ENCODE results near the gene NAB1.
A peak's percentile ranks its signal among the peaks of the same experiment; 100 is the strongest.

Gene NAB1

DNA sequence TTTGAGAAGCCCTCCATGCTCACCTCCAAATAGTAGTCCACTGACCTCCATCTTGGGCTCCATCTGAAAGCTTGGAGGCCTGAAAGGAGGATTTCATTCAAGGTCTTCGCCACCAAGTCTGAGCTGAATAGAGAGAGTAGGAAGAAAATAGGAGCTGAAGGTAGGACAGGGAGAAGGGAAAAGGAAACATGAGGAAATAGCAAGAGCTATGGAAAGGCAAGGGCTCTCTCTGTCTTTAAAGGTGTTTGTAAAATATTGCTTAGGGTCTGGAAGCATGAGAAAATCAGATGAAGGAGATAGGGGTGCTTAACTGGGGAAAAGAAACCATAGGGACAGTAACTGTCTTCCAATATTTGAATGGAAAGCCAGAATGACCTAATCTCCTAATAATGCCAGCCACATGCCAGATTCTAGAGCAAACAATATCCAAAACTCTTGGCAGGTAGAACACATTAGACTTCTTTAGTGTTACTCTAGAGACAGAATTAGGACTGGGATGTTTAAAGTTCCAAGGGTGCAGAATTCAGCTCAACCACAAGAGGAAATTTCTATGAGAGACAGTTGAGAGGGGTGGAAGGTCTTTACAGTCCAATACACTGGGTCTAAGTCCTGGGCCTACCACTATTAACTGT is 67.4 kb downstream of the NAB1 start:
- TF ChIP-seq, protein P1, sequence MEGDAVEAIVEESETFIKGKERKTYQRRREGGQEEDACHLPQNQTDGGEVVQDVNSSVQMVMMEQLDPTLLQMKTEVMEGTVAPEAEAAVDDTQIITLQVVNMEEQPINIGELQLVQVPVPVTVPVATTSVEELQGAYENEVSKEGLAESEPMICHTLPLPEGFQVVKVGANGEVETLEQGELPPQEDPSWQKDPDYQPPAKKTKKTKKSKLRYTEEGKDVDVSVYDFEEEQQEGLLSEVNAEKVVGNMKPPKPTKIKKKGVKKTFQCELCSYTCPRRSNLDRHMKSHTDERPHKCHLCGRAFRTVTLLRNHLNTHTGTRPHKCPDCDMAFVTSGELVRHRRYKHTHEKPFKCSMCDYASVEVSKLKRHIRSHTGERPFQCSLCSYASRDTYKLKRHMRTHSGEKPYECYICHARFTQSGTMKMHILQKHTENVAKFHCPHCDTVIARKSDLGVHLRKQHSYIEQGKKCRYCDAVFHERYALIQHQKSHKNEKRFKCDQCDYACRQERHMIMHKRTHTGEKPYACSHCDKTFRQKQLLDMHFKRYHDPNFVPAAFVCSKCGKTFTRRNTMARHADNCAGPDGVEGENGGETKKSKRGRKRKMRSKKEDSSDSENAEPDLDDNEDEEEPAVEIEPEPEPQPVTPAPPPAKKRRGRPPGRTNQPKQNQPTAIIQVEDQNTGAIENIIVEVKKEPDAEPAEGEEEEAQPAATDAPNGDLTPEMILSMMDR (IDR thresholded peaks at IDR 0.05; ENCODE audit: low read depth, low read length), result no peak
- H3K4me3 ChIP-seq (ENCODE audit: low read depth, low read length), result no peak overlapping the region
- in situ Hi-C loops (cut with HindIII; ENCODE audit: low sequenced_read_pairs), result no loop called here
- DNase-seq (ENCODE audit: low read depth, low spot score), result no peak

GRCh38 chr2:190717306-190717705 is 68.4 kb downstream of the NAB1 start:
- in situ Hi-C loops (cut with HindIII; ENCODE audit: low sequenced_read_pairs), result no loop called here

DNA sequence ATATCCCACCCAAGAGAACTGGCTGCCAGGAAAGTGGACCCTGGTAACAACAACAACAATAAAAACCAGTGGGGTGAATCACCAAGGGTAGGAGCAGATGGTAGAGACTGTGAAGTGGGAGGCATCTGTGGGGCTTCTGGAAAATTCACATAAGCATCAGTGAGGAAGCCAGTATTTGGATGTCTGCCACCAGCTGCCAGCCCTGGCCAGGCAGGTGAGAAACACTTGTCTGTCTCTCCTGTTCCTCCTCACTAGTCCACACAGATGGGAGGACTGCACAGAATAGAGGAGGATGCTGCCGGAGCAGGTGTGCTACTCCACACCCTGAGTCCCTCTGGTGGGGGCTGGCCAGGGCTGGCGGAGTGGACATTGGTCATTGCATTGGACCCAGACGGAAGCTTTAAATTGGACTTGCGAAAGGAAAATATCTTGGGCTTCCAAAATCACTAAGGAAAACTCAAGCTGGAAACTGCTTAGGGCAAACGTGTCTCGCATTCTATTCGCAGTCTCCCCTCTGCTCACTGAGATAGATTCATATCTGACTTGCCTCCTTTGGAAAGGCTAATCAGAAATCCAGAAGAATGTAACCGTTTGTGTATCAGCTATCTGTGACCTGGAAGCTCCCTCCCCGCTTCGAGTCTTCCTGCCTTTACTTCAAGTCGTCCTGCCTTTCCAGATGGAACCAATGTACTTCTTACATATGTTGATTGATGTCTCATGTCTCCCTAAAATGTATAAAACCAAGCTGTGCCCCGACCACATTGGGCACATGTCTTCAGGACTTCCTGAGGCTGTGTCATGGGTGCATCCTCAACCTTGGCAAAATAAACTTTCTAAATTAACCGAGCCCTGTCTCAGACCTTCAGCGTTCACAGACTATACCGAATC is 69.1 kb downstream of the NAB1 start:
- in situ Hi-C loops (cut with HindIII; ENCODE audit: low sequenced_read_pairs), result no loop called here
- no peak for DNase-seq (ENCODE audit: low read depth, low spot score)
- TF ChIP-seq, protein P1 (IDR thresholded peaks at IDR 0.05; ENCODE audit: low read depth, low read length), result no peak
- H3K4me3 ChIP-seq (ENCODE audit: low read depth, low read length), result no peak overlapping the region

More at GRCh38 chr2:190717306-190717705, 68.4 kb downstream of the NAB1 start:
- no peak overlapping the region for H3K4me3 ChIP-seq (ENCODE audit: low read depth, low read length)
- DNase-seq (ENCODE audit: low read depth, low spot score), result no peak
- TF ChIP-seq, protein P1 (IDR thresholded peaks at IDR 0.05; ENCODE audit: low read depth, low read length), result no peak

- TF ChIP-seq, protein P1 (IDR thresholded peaks at IDR 0.05; ENCODE audit: low read depth, low read length), result no peak
- peak; percentile 32 for DNase-seq (ENCODE audit: low read depth, low spot score)
- in situ Hi-C loops (cut with HindIII; ENCODE audit: low sequenced_read_pairs), result no loop called here
- no peak overlapping the region for H3K4me3 ChIP-seq (ENCODE audit: low read depth, low read length)
Observed at GRCh38 chr2:190718652-190719526, 70.0 kb downstream of the NAB1 start.

- no peak for DNase-seq (ENCODE audit: low read depth, low spot score)
- TF ChIP-seq, protein P1 (IDR thresholded peaks at IDR 0.05; ENCODE audit: low read depth, low read length), result no peak
- in situ Hi-C loops (cut with HindIII; ENCODE audit: low sequenced_read_pairs), result no loop called here
- H3K4me3 ChIP-seq (ENCODE audit: low read depth, low read length), result no peak overlapping the region
Observed at GRCh38 chr2:190720276-190720675, 71.4 kb downstream of the NAB1 start.

DNA sequence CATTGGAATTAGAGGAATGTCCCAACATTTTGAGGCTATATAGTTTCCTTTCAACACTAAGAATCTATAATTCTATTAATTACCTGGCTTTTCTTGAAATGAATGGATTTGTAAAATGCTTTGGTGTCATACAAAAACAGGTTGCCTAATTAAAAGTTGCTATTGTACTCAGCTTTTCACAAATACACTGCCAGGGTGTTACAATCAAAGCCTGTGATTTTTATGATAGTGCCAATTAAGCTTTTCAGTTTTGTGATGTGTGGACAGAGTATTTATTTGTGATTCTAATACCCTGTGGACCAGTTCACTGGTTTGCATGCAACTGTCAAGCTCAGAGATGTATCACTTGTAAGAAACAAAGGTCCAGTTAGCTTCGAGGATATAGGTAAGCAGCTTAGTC is 71.8 kb downstream of the NAB1 start:
- in situ Hi-C loops (cut with HindIII; ENCODE audit: low sequenced_read_pairs), result no loop called here
- no peak overlapping the region for H3K4me3 ChIP-seq (ENCODE audit: low read depth, low read length)
- TF ChIP-seq, protein P1 (IDR thresholded peaks at IDR 0.05; ENCODE audit: low read depth, low read length), result no peak
- no peak for DNase-seq (ENCODE audit: low read depth, low spot score)

Data from astrocyte of the spinal cord (primary cell).